Tibial nerve (tissue), 3 donors: ENCODE data around the gene CLEC2D.
"Not testable (repeated sequence)": the region's sequence is repeated elsewhere in the genome, so short reads cannot be mapped to it uniquely, and the experiment has no call there.

Experiments used
- CTCF ChIP-seq, 5 experiments: fragments of 200-600 bp in 3 of 5; fragments of 450-650 bp in 2 of 5; sonication (generic) in 3 of 5; IDR thresholded peaks; one replicate each; pipeline ENCODE4 v1.5.1; 2016 to 2019; ENCODE audit warnings: antibody characterized with exemption in 5 of 5, mild to moderate bottlenecking in 3 of 5, moderate library complexity in 2 of 5
- POLR2A ChIP-seq, 2 donors: fragments of 450-650 bp; IDR thresholded peaks; one replicate each; pipeline ENCODE4 v1.6.1; 2017; ENCODE audit warnings: antibody characterized with exemption in 2 of 2, mild to moderate bottlenecking in 2 of 2, moderate library complexity in 2 of 2

GRCh38 chr12:9738905-9739304 is 69.4 kb downstream of the CLEC2D start:
- TF ChIP-seq CTCF, POLR2A (IDR thresholded peaks at IDR 0.05): not testable (repeated sequence)
